Fibroblast of peridontal ligament (primary cell): ENCODE measurements around the gene ADAM23.

ENCODE experiments used
- DNase-seq: peaks from one replicate; pipeline ENCODE4 v3.0.0-alpha.2; 2010; ENCODE audit errors: extremely low read depth

ADAM23 gene

GRCh38 chr2:206511283-206511682 is 68.0 kb downstream of the ADAM23 start:
- no peak for DNase-seq

- DNase-seq = no peak
Observed at GRCh38 chr2:206512999-206513398, 69.7 kb downstream of the ADAM23 start.

DNA sequence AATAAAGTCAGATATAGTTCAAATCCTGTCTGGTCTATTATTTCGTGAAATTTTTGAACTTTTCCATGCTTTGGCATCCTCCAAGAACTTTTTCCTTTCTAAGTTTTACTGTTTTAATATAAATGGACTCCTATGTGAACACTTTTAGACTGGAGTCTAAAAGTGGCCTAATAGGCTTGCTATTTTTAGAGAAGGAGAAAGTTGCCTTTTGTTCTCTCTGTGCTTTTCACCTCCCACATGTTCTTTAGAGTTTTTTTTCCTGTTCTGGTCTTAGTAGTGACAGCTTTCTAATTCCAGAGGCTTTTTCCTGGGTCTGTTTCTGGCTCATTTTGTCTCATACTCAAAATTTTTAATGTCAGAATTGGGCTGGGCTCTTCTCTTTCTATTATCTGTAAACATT is 72.2 kb downstream of the ADAM23 start:
- DNase-seq = no peak

DNA sequence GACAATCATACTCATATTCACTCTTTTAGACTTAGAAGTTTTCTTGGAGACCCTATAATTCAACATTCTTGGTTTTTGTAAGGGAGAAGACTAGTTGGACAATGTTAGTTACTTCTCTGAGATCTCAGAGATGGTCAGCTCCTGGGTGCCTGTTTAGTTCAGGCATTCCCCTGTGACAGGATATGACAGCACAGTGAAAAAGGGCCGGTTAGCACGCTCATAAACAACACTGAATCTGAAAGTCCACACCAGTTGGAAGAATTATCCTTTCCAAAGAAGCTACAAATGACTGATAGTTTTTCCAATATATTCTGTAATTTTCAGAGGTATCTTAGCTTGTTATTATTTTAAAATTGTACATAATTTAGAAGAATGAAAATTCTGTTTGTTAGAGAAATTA is 75.7 kb downstream of the ADAM23 start:
- no peak for DNase-seq

DNA sequence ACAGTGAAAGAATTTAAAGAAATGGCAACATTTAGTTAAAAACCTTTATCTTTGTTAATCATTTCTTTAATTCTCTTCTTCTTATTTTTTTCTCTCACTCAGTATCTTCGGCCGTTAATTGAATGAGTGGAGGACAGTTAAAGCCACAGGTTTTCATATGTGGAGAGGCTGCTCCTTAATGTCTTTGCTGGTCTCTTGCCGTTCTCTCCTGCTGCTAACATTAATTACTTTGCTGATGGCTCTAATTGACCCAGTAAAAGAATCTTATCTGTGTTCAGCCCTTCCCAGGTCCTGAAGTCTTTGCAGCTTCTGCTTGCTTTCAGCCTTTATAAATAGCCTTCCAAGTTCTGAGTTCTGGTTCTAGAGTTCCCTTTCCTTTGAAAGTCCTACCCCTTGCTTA is 77.1 kb downstream of the ADAM23 start:
- no peak for DNase-seq

DNA sequence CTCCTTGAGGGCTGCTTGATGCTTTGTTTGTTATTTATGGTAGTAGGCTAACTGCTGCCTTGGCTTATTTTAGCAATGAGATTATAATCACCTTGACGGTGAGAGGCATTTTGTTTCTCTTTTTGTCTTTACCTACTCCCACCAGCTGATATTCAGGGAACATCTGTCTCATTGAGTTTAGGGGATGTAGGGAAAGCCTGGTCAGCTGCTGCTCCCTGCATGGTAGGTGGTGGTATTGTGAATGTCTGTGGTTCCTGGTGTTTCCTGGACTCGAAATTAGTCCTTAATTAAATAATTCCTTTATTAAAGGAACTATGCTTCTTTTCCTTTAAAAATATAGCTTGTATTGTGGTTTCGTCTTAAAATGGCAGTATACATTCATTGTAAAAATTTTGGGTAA is 77.8 kb downstream of the ADAM23 start:
- DNase-seq = no peak

- no peak for DNase-seq
Observed at GRCh38 chr2:206521612-206522011, 78.3 kb downstream of the ADAM23 start.

GRCh38 chr2:206526416-206526815 is 83.1 kb downstream of the ADAM23 start:
- DNase-seq = no peak

DNA sequence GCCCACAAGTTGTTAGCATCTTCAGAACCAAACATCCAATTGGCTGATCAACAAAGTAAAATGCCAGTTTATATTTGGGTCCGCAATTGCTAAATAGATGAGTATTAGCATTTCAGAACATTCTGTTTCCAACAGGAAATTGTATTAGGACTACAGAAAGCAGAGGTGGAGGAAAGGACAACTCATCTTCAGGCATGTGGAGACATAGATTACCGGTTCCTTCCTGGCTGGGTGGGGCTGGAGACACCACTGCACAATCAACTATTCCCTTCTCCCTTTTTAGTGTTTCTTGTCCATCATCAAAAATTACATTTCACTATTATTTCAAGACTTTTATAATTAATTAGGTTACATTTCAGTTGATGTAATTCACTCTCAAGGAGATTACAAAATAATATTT is 83.8 kb downstream of the ADAM23 start:
- no peak for DNase-seq

DNA sequence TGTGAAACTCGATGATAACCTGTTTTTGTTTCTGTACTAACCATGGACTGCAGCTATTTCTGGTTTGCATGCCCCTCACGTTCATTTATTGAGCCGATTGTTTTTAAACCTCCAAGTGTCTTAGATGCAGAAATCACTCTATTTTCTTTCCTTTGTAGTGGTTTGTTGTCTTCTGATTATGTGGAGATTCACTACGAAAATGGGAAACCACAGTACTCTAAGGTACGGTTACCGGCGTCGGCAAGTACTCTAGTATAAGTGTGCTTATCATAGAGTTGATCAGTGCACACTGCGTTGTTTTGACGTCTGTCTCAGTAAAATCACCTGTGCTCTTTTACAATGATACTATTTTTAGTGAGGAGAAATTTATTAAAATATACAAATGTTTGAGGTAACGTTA is 87.4 kb downstream of the ADAM23 start:
- DNase-seq = no peak

DNA sequence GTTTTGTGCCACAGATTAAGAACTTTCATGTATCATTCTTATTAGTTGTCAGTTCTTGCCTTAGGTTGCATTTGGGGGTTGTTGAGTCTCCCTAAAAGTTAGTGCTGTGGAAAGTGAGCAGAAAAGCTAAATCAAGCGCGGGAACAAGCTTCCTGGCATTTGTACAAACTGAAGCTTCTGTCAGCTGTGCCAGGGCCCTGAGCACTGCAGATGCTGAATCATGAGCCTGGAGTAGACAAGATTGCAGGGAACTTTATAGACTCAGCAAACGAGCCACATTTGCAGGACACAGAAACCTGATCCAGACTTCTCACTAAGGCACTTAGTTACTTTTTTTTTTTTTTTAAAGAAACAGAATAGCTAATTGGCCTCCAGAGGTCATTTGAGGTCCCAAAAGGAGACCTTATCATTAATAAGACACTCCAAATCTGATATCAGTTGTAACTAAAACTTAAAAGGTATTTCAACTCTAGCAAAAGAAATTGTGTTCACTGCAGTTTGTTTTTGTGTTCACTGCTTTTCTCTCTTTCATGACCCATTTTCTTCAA is 88.7 kb downstream of the ADAM23 start:
- DNase-seq = peak; percentile 41

- no peak for DNase-seq
Observed at GRCh38 chr2:206533977-206534376, 90.6 kb downstream of the ADAM23 start.

- no peak for DNase-seq
Observed at GRCh38 chr2:206535260-206535986, 92.1 kb downstream of the ADAM23 start.

DNA sequence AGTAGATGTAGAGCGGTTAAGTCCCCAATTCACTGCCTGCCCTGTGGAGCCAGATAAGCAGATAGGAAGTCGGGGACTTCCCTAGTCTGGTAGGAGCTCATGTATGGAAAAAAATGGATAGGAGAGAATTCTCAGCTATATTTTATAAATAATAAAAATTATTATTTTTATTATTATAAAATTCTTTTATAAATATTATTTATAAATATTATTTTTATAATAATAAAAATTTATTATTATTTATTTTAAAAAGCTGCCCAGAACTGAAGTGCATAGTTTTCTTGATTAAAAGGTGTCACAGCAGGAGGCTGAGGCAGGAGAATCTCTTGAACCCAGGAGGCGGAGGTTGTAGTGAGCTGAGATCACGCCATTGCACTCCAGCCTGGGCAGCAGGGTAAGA is 97.4 kb downstream of the ADAM23 start:
- no peak for DNase-seq

DNA sequence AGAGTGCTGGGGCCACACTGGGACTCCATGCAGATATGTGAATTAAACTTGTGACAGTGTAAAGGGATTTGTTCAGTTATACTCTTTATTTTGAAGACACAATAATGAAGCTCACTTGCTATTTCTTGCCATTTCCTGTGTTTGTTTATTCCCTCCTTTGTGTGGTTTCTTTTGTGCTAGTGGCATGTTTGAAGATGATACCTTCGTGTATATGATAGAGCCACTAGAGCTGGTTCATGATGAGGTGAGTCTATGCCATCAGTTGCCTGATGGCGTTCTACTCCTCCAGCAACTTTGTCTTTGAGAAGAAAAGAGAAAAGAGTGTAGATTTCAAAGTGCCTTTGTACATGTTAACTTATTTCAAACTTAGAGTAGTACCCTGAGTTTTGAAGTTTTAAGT is 99.7 kb downstream of the ADAM23 start:
- DNase-seq = no peak

GRCh38 chr2:206548383-206548782 is 105.1 kb downstream of the ADAM23 start:
- no peak for DNase-seq

DNA sequence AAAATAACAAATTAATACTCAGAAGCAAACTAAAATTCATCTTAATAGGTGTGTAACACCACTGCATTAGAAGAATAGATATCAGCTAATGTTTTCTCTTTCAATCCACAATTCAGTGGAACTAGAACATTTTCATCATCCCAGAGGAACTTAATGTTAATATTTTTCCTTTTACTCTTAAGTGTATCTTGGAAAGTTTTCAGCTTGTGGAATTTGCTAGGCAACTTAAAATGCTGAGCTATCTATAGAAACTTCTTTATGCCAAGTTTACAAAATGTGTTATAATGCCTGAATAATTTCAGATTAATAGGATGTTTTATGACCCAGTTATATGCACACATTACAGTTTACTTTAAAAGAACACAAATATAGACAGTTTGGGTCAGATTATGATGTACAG is 112.4 kb downstream of the ADAM23 start:
- peak; percentile 25 for DNase-seq

- peak; percentile 71 for DNase-seq
Observed at GRCh38 chr2:206556357-206556949, 113.1 kb downstream of the ADAM23 start.

DNA sequence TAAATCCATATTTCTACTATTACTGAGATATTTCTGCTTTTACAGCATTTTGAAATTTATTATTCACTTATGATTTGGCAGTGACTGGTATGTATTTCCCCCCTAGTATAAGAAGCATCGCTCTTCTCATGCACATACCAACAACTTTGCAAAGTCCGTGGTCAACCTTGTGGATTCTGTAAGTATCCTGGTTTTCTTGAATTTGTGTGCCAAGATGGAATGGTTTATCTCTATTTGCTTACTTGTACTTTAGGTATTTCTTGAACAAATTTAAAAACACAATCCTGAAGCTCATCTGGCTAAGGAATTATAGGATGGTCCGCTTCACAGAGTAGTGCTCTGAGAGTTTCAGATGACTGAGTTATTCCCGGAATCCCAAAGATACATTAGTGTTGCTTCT is 114.0 kb downstream of the ADAM23 start:
- DNase-seq = peak; percentile 6

- peak; percentile 45 for DNase-seq
Observed at GRCh38 chr2:206558492-206558891, 115.2 kb downstream of the ADAM23 start.

DNA sequence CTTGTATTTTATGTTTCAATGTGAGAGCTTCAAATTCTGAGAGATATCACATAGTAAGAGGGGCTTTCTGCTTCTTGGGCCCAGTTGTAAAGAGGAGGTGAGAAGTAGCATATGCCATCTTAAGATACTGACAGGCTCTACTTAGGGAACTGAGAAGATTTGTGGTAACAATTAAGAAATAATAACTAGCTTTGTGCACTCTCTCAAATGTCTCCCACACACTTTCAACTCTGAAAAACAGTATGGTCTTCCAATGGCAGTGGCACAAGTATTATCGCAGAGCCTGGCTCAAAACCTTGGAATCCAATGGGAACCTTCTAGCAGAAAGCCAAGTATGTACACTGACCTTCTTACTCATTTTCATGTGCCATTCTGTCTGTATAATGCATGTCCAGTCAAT is 118.6 kb downstream of the ADAM23 start:
- peak; percentile 8 for DNase-seq

DNA sequence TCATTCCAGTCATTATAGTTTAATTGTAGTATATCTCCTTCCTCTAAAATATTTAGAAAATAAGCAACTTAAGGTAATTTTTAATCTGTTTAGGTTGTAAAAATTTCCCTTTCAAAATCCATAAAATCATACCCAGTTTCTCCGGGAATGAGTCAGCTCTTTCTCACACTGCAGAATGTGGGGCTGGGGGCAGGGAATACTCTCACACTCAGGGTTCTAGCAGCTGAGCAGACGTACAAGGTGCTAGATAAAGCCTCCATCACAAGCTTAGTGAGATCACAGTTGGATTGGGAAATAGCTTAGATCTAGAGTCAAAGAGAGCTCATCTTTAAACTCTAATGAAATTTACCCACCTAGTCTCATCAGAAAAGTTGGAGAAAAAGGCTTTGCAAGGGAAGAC is 119.0 kb downstream of the ADAM23 start:
- DNase-seq = no peak

DNA sequence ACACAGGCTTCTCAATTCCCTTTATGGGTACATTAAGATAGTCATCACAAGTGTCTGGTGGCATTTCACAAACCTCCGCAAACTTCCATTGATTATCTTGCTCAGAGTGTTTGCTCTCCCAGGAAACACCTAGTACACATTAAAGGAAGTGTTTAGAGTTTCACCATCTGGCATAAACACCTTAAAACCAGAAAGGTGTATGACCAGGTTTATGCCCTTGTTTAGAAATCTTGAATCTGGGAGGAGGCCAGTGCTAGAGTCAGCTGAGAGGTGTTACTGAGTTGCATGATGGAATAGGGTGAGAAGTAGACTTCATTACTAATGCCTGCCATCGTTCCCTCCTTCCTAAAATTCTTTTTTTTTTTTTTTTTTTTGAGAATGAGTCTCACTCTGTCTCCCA is 120.0 kb downstream of the ADAM23 start:
- no peak for DNase-seq

- DNase-seq = no peak
Observed at GRCh38 chr2:206565666-206566065, 122.3 kb downstream of the ADAM23 start.
